HepG2 (cell line): ENCODE measurements around the gene MRPL28. TPM values are rescaled to one million over a fixed set of nuclear protein-coding genes. Genes with fewer than 3 reads are reported as not detected.

Experiments used
- CBFB ChIP-seq: sonication (generic); formaldehyde crosslinking; IDR thresholded peaks from 2 replicates; pipeline ENCODE4 v1.4.0; 2020; ENCODE audit warnings: missing genetic modification reagents
- DR1 ChIP-seq: sonication (generic); formaldehyde crosslinking; IDR thresholded peaks from 2 replicates; pipeline ENCODE4 v1.8.0; 2021; ENCODE audit warnings: mild to moderate bottlenecking, missing genetic modification reagents, inconsistent platforms
- HDAC1 ChIP-seq: sonication (generic); formaldehyde crosslinking; IDR thresholded peaks from 2 replicates; pipeline ENCODE4 v1.5.1; 2020; ENCODE audit warnings: mild to moderate bottlenecking, missing genetic modification reagents
- MATR3 ChIP-seq: sonication (generic); formaldehyde crosslinking; IDR thresholded peaks from 2 replicates; pipeline ENCODE4 v1.4.0; 2020; ENCODE audit warnings: missing genetic modification reagents
- MTA3 ChIP-seq: sonication (generic); formaldehyde crosslinking; IDR thresholded peaks from 2 replicates; pipeline ENCODE4 v1.4.0; 2020; ENCODE audit warnings: missing genetic modification reagents
- REPIN1 ChIP-seq: sonication (generic); formaldehyde crosslinking; IDR thresholded peaks from 2 replicates; pipeline ENCODE4 v1.8.0; 2022; ENCODE audit warnings: missing genetic modification reagents, low read depth, mild to moderate bottlenecking, borderline replicate concordance
- SATB2 ChIP-seq: sonication (generic); formaldehyde crosslinking; IDR thresholded peaks from 2 replicates; pipeline ENCODE4 v1.5.0; 2020; ENCODE audit warnings: missing genetic modification reagents
- XRCC5 ChIP-seq: fragments of 200-400 bp; formaldehyde crosslinking; optimal IDR thresholded peaks from 2 replicates; pipeline ENCODE3; 2017; ENCODE audit warnings: mild to moderate bottlenecking, low read length
- ZBTB38 ChIP-seq: sonication (generic); formaldehyde crosslinking; IDR thresholded peaks from 2 replicates; pipeline ENCODE4 v1.5.1; 2020; ENCODE audit warnings: mild to moderate bottlenecking, missing genetic modification reagents
- ZFX ChIP-seq: sonication (generic); formaldehyde crosslinking; IDR thresholded peaks from 2 replicates; pipeline ENCODE4 v1.4.0; 2020; ENCODE audit warnings: mild to moderate bottlenecking, low read depth, missing genetic modification reagents, moderate library complexity
- polyA plus RNA-seq, 8 experiments: library from polyadenylated mRNA; depleted of rRNA in 3 of 8; stranded (reverse) in 7 of 8; unstranded in 1 of 8; fragments of >200 nt; fragmentation: Illumina TruSeq in 4 of 8; extraction: Trizol in 4 of 8; gene quantifications; 2 replicates each; pipeline versions ENCODE4 v1.2.1 to v1.2.3, GENCODE V29; 2011 to 2016; ENCODE audit warnings: low read depth in 4 of 8, missing spikeins in 1 of 8, mixed read lengths in 1 of 8; ENCODE audit not compliant: insufficient read depth in 1 of 8
- total RNA-seq, 5 experiments: library from RNA; depleted of rRNA; stranded (reverse); fragments of >200 nt; fragmentation: Illumina TruSeq; extraction: Trizol; gene quantifications; 2 replicates each; pipeline ENCODE4 v1.2.3, GENCODE V29; 2016; ENCODE audit warnings: low read depth in 1 of 5
- TF ChIP-seq, protein P1 (sequence below): sonication (generic); formaldehyde crosslinking; IDR thresholded peaks from 2 replicates; pipeline ENCODE4 v1.5.1; 2020; ENCODE audit warnings: mild to moderate bottlenecking, missing genetic modification reagents, borderline replicate concordance
- TF ChIP-seq, protein P2 (sequence below): sonication (generic); formaldehyde crosslinking; conservative IDR thresholded peaks from 2 replicates; pipeline ENCODE4 v1.4.0; 2020; ENCODE audit warnings: missing genetic modification reagents
- TF ChIP-seq, protein P3 (sequence below): sonication (generic); formaldehyde crosslinking; IDR thresholded peaks from 2 replicates; pipeline ENCODE4 v1.8.1; 2022; ENCODE audit warnings: low read depth, mild to moderate bottlenecking, missing genetic modification reagents
- TF ChIP-seq, protein P4 (sequence below): sonication (generic); formaldehyde crosslinking; IDR thresholded peaks from 2 replicates; pipeline ENCODE4 v1.4.0; 2020; ENCODE audit warnings: missing genetic modification reagents

Gene MRPL28
- total and polyA plus RNA-seq, 2 of the 13 experiments (the other 11 are each of a cell fraction or from before 2014, with no cell fraction given): 114 to 135 TPM

DNA sequence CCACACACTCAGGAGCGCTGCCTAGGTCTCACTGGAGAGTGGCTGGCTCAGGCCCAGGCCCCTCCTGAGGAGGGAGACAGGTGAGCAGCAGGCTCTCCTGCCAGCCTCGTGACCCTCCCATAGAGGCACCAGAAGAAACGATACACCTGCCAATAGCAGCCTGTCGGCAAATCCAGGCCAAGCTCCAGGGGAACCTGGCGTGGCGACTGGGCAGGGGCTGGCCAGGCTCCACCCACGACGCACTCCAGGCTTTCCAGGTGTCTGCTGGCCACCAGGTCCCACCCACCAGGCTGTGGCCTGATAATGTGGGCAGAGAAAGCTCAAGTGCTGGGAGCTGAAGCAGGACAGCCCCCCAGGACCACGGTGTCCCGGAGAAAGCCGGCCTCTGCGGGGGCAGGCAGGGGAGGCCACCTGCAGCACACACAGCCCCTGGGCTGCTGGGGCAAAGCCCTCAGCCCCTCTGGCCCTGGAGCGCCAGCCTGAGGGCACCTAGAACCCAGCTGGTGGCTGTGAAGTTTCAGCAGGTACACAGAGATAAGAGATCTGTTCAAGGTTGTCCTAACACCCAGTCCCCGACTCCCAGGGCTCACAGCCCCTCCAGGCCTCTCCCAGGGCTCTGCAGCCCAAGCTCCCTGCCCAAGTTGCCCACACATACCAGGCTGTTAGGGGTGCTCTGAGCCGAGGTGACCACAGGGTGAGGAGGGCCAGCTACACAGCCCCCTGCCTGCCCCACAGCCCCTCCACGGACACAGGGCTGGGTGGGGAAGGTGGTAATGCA is 9.0 kb upstream of the MRPL28 start (continued):
- TF ChIP-seq, protein P1, sequence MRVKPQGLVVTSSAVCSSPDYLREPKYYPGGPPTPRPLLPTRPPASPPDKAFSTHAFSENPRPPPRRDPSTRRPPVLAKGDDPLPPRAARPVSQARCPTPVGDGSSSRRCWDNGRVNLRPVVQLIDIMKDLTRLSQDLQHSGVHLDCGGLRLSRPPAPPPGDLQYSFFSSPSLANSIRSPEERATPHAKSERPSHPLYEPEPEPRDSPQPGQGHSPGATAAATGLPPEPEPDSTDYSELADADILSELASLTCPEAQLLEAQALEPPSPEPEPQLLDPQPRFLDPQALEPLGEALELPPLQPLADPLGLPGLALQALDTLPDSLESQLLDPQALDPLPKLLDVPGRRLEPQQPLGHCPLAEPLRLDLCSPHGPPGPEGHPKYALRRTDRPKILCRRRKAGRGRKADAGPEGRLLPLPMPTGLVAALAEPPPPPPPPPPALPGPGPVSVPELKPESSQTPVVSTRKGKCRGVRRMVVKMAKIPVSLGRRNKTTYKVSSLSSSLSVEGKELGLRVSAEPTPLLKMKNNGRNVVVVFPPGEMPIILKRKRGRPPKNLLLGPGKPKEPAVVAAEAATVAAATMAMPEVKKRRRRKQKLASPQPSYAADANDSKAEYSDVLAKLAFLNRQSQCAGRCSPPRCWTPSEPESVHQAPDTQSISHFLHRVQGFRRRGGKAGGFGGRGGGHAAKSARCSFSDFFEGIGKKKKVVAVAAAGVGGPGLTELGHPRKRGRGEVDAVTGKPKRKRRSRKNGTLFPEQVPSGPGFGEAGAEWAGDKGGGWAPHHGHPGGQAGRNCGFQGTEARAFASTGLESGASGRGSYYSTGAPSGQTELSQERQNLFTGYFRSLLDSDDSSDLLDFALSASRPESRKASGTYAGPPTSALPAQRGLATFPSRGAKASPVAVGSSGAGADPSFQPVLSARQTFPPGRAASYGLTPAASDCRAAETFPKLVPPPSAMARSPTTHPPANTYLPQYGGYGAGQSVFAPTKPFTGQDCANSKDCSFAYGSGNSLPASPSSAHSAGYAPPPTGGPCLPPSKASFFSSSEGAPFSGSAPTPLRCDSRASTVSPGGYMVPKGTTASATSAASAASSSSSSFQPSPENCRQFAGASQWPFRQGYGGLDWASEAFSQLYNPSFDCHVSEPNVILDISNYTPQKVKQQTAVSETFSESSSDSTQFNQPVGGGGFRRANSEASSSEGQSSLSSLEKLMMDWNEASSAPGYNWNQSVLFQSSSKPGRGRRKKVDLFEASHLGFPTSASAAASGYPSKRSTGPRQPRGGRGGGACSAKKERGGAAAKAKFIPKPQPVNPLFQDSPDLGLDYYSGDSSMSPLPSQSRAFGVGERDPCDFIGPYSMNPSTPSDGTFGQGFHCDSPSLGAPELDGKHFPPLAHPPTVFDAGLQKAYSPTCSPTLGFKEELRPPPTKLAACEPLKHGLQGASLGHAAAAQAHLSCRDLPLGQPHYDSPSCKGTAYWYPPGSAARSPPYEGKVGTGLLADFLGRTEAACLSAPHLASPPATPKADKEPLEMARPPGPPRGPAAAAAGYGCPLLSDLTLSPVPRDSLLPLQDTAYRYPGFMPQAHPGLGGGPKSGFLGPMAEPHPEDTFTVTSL (CRISPR knock-in tag): no peak
- TF ChIP-seq REPIN1 (CRISPR knock-in tag) (no peak), MATR3 (CRISPR knock-in tag) (no peak), DR1 (CRISPR knock-in tag) (0 out of 2 replicates have a peak, but pooled peaks have one; percentile 5), SATB2 (CRISPR knock-in tag) (no peak), HDAC1 (0 out of 2 replicates have a peak, but pooled peaks have one; percentile 25), XRCC5 (no peak), ZBTB38 (CRISPR knock-in tag) (peak; percentile 6; the same call in 1 of the 2 replicates), ZFX (CRISPR knock-in tag) (peak; percentile 51; the same call in 1 of the 2 replicates), MTA3 (CRISPR knock-in tag) (no peak), CBFB (CRISPR knock-in tag) (no peak)
- TF ChIP-seq, protein P2, sequence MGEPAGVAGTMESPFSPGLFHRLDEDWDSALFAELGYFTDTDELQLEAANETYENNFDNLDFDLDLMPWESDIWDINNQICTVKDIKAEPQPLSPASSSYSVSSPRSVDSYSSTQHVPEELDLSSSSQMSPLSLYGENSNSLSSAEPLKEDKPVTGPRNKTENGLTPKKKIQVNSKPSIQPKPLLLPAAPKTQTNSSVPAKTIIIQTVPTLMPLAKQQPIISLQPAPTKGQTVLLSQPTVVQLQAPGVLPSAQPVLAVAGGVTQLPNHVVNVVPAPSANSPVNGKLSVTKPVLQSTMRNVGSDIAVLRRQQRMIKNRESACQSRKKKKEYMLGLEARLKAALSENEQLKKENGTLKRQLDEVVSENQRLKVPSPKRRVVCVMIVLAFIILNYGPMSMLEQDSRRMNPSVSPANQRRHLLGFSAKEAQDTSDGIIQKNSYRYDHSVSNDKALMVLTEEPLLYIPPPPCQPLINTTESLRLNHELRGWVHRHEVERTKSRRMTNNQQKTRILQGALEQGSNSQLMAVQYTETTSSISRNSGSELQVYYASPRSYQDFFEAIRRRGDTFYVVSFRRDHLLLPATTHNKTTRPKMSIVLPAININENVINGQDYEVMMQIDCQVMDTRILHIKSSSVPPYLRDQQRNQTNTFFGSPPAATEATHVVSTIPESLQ (CRISPR knock-in tag): no peak
- TF ChIP-seq, protein P3, sequence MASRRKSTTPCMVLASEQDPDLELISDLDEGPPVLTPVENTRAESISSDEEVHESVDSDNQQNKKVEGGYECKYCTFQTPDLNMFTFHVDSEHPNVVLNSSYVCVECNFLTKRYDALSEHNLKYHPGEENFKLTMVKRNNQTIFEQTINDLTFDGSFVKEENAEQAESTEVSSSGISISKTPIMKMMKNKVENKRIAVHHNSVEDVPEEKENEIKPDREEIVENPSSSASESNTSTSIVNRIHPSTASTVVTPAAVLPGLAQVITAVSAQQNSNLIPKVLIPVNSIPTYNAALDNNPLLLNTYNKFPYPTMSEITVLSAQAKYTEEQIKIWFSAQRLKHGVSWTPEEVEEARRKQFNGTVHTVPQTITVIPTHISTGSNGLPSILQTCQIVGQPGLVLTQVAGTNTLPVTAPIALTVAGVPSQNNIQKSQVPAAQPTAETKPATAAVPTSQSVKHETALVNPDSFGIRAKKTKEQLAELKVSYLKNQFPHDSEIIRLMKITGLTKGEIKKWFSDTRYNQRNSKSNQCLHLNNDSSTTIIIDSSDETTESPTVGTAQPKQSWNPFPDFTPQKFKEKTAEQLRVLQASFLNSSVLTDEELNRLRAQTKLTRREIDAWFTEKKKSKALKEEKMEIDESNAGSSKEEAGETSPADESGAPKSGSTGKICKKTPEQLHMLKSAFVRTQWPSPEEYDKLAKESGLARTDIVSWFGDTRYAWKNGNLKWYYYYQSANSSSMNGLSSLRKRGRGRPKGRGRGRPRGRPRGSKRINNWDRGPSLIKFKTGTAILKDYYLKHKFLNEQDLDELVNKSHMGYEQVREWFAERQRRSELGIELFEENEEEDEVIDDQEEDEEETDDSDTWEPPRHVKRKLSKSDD (CRISPR knock-in tag): no peak
- TF ChIP-seq, protein P4, sequence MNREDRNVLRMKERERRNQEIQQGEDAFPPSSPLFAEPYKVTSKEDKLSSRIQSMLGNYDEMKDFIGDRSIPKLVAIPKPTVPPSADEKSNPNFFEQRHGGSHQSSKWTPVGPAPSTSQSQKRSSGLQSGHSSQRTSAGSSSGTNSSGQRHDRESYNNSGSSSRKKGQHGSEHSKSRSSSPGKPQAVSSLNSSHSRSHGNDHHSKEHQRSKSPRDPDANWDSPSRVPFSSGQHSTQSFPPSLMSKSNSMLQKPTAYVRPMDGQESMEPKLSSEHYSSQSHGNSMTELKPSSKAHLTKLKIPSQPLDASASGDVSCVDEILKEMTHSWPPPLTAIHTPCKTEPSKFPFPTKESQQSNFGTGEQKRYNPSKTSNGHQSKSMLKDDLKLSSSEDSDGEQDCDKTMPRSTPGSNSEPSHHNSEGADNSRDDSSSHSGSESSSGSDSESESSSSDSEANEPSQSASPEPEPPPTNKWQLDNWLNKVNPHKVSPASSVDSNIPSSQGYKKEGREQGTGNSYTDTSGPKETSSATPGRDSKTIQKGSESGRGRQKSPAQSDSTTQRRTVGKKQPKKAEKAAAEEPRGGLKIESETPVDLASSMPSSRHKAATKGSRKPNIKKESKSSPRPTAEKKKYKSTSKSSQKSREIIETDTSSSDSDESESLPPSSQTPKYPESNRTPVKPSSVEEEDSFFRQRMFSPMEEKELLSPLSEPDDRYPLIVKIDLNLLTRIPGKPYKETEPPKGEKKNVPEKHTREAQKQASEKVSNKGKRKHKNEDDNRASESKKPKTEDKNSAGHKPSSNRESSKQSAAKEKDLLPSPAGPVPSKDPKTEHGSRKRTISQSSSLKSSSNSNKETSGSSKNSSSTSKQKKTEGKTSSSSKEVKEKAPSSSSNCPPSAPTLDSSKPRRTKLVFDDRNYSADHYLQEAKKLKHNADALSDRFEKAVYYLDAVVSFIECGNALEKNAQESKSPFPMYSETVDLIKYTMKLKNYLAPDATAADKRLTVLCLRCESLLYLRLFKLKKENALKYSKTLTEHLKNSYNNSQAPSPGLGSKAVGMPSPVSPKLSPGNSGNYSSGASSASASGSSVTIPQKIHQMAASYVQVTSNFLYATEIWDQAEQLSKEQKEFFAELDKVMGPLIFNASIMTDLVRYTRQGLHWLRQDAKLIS (CRISPR knock-in tag): no peak
